ENCODE measurements around the gene MEGF9.

Gene MEGF9

DNA sequence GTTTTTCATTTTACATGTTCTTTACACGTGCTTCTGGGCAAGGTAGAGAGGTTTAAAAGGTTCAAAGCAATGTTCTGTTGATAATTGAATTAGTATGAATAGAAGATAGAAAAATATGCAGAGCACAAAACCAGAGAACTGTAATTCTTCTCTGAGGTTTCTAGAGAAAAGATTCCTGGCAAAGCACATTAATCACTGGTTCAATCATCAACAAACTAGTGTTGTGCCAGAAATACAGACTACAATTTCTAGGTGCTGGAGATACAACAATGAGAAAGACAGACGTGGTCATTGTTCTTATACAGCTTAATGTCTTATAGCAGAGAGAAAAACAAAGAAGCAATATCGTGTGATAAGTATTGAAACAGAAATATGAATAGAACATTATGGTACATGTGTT lies 25.5 kb downstream of the MEGF9 start:
- Histone ChIP-seq H3F3A (ENCODE audit: control insufficient read depth, insufficient read depth) (no peaks in the 10 kb centered on the region), H3K4me2 (ENCODE audit: low read length) (no peak overlapping the region), H3K79me2 (ENCODE audit: control insufficient read depth, low read length) (no peaks in the 10 kb centered on the region), H3K9me2 (replicated peaks; ENCODE audit: control insufficient read depth, low read length) (no peaks in the 10 kb centered on the region), H3K27ac (ENCODE audit: low read depth, low read length) (no peak overlapping the region), H4K20me1 (ENCODE audit: control insufficient read depth, insufficient read depth, low read depth, low read length) (no peaks in the 10 kb centered on the region), H3K9me3 (ENCODE audit: control insufficient read depth, insufficient read depth, low read length) (no peaks in the 10 kb centered on the region), H3K27me3 (ENCODE audit: control insufficient read depth, low read length) (no peaks in the 10 kb centered on the region), H3K36me3 (ENCODE audit: control insufficient read depth, low read length) (no peaks in the 10 kb centered on the region), H3K4me1 (ENCODE audit: control insufficient read depth, low read length) (no peaks in the 10 kb centered on the region), H3K4me3 (ENCODE audit: low read length) (no peak overlapping the region)
- TF ChIP-seq, protein P1, sequence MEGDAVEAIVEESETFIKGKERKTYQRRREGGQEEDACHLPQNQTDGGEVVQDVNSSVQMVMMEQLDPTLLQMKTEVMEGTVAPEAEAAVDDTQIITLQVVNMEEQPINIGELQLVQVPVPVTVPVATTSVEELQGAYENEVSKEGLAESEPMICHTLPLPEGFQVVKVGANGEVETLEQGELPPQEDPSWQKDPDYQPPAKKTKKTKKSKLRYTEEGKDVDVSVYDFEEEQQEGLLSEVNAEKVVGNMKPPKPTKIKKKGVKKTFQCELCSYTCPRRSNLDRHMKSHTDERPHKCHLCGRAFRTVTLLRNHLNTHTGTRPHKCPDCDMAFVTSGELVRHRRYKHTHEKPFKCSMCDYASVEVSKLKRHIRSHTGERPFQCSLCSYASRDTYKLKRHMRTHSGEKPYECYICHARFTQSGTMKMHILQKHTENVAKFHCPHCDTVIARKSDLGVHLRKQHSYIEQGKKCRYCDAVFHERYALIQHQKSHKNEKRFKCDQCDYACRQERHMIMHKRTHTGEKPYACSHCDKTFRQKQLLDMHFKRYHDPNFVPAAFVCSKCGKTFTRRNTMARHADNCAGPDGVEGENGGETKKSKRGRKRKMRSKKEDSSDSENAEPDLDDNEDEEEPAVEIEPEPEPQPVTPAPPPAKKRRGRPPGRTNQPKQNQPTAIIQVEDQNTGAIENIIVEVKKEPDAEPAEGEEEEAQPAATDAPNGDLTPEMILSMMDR (IDR thresholded peaks at IDR 0.05; ENCODE audit: low read depth, low read length, poor library complexity, severe bottlenecking), result no peak
- no peak for TF ChIP-seq EZH2phosphoT487 (IDR thresholded peaks at IDR 0.05; ENCODE audit: borderline replicate concordance, low read length)

DNA sequence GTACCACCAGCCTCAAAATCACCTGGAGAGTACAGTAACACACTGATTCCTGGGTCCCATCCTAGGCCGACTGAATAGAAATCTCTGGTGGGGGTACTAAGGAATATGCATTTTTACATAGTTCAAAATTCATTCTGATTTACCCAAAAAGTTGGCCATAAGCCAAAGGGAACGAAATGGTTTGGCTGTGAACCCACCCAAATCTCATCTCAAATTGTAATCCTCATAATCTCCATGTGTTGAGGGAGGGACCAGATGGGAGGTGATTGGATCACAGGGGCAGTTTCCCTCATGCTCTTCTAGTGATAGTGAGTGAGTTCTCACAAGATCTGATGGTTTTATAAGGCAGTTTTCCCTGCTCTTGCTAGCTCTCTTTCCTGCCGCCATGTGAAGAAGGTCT lies 31.1 kb downstream of the MEGF9 start:
- no peaks in the 10 kb centered on the region for H3K27me3 ChIP-seq (ENCODE audit: control insufficient read depth, low read length)
- no peaks in the 10 kb centered on the region for H3K79me2 ChIP-seq (ENCODE audit: control insufficient read depth, low read length)
- H3K9me2 ChIP-seq (replicated peaks; ENCODE audit: control insufficient read depth, low read length), result no peaks in the 10 kb centered on the region
- no peaks in the 10 kb centered on the region for H3K9me3 ChIP-seq (ENCODE audit: control insufficient read depth, insufficient read depth, low read length)
- peaks cover 5% of the 10 kb centered on the region for H3K4me1 ChIP-seq (ENCODE audit: control insufficient read depth, low read length)
- no peaks in the 10 kb centered on the region for H4K20me1 ChIP-seq (ENCODE audit: control insufficient read depth, insufficient read depth, low read depth, low read length)
- TF ChIP-seq, protein P1 (IDR thresholded peaks at IDR 0.05; ENCODE audit: low read depth, low read length, poor library complexity, severe bottlenecking), result no peak
- TF ChIP-seq EZH2phosphoT487 (IDR thresholded peaks at IDR 0.05; ENCODE audit: borderline replicate concordance, low read length), result no peak
- H3K27ac ChIP-seq (ENCODE audit: low read depth, low read length), result no peak overlapping the region
- no peaks in the 10 kb centered on the region for H3F3A ChIP-seq (ENCODE audit: control insufficient read depth, insufficient read depth)
- no peak overlapping the region for H3K4me3 ChIP-seq (ENCODE audit: low read length)
- no peaks in the 10 kb centered on the region for H3K36me3 ChIP-seq (ENCODE audit: control insufficient read depth, low read length)
- H3K4me2 ChIP-seq (ENCODE audit: low read length), result no peak overlapping the region

DNA sequence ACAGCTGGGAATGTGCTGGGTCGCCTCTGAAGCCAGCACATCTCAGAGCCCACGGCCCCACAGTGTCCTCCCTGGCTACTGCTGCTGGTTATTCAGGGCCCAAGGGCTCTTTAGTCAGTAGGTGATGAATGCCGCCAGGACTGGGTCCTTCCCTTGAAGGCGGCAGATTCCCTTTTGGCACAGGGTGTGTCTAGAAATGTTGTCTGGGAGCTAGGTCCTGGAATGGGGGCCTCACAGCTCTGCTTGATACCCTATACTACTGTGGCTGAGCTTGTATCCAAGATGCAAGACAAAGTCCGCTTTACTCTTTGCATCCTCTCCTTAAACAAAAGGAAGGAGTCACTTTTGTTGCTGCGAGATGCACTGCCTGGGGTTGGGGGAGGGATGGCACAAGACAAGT lies 33.1 kb downstream of the MEGF9 start:
- no peaks in the 10 kb centered on the region for H3K79me2 ChIP-seq (ENCODE audit: control insufficient read depth, low read length)
- H4K20me1 ChIP-seq (ENCODE audit: control insufficient read depth, insufficient read depth, low read depth, low read length), result no peaks in the 10 kb centered on the region
- H3K4me3 ChIP-seq (ENCODE audit: low read length), result no peak overlapping the region
- no peaks in the 10 kb centered on the region for H3K9me3 ChIP-seq (ENCODE audit: control insufficient read depth, insufficient read depth, low read length)
- H3K27ac ChIP-seq (ENCODE audit: low read depth, low read length), result no peak overlapping the region
- H3K36me3 ChIP-seq (ENCODE audit: control insufficient read depth, low read length), result no peaks in the 10 kb centered on the region
- H3K9me2 ChIP-seq (replicated peaks; ENCODE audit: control insufficient read depth, low read length), result no peaks in the 10 kb centered on the region
- H3K4me1 ChIP-seq (ENCODE audit: control insufficient read depth, low read length), result peaks cover 5% of the 10 kb centered on the region
- 0 out of 2 replicates have a peak, but pooled peaks cover 2% of the 10 kb centered on the region for H3F3A ChIP-seq (ENCODE audit: control insufficient read depth, insufficient read depth)
- no peak overlapping the region for H3K4me2 ChIP-seq (ENCODE audit: low read length)
- H3K27me3 ChIP-seq (ENCODE audit: control insufficient read depth, low read length), result no peaks in the 10 kb centered on the region
- TF ChIP-seq, protein P1 (IDR thresholded peaks at IDR 0.05; ENCODE audit: low read depth, low read length, poor library complexity, severe bottlenecking), result no peak
- TF ChIP-seq EZH2phosphoT487 (IDR thresholded peaks at IDR 0.05; ENCODE audit: borderline replicate concordance, low read length), result no peak

All from DOHH2 (cell line).